Testis (tissue), 3 donors: ENCODE data around the gene PCMTD2. TPM values are rescaled to one million over a fixed set of nuclear protein-coding genes. Genes with fewer than 3 reads are reported as not detected.
A peak's percentile ranks its signal among the peaks of the same experiment; 100 is the strongest.

ENCODE experiments used
- DNase-seq: peaks from one replicate; pipeline ENCODE4 v3.0.0-alpha.2; 2019
- H3K27ac ChIP-seq, 2 donors: fragments of 200-600 bp; sonication (generic); one replicate each; pipeline ENCODE4 v1.5.1; 2019
- H3K27me3 ChIP-seq: fragments of 200-600 bp; sonication (generic); one replicate; pipeline ENCODE4 v1.5.1; 2019
- H3K36me3 ChIP-seq: fragments of 200-600 bp; sonication (generic); one replicate; pipeline ENCODE4 v1.5.1; 2017; ENCODE audit warnings: low read depth; ENCODE audit errors: missing control alignments
- H3K4me1 ChIP-seq: fragments of 200-600 bp; sonication (generic); one replicate; pipeline ENCODE4 v1.5.1; 2019
- H3K4me3 ChIP-seq, 2 donors: fragments of 200-600 bp; sonication (generic); one replicate each; pipeline ENCODE4 v1.5.1; 2017 to 2019
- H3K9me3 ChIP-seq: fragments of 200-600 bp; sonication (generic); one replicate; pipeline ENCODE4 v1.5.1; 2017
- POLR2A ChIP-seq: fragments of 450-650 bp; IDR thresholded peaks from one replicate; pipeline ENCODE4 v1.6.1; 2017; ENCODE audit warnings: antibody characterized with exemption, mild to moderate bottlenecking, moderate library complexity
- WGBS, 2 donors: methylation state at CpG; one replicate each; pipeline ENCODE4 v1.1.5; 2018; 5-methylcytosine and 5-hydroxymethylcytosine counted together
- intact Hi-C: fragments of 100-400 bp; cut with DNase I; formaldehyde crosslinking; loops from one replicate; pipeline ENCODE4 v1.15.1; 2023; ENCODE audit warnings: low total_unique reads
- polyA plus RNA-seq: library from polyadenylated mRNA; stranded (reverse); fragments of 350-450 nt; fragmentation: Illumina TruSeq; extraction: RNeasy Lipid Tissue Mini Kit (QIAGEN cat#74804); gene quantifications from one replicate; pipeline ENCODE4 v1.2.3, GENCODE V29; 2014; ENCODE audit warnings: low read depth, low replicate concordance; ENCODE audit not compliant: insufficient read depth
- total RNA-seq, 2 donors: library from RNA; depleted of rRNA; stranded (reverse); fragments of >200 nt; gene quantifications; one replicate each; pipeline ENCODE4 v1.2.3, GENCODE V29; 2016
- TF ChIP-seq, protein P1 (sequence below), 3 experiments: fragments of 450-650 bp in 2 of 3; fragments of 200-600 bp in 1 of 3; sonication (generic) in 1 of 3; IDR thresholded peaks; one replicate each; pipeline ENCODE4 v1.5.1; 2016 to 2019; ENCODE audit warnings: antibody characterized with exemption in 3 of 3, mild to moderate bottlenecking in 2 of 3, moderate library complexity in 1 of 3

The PCMTD2 gene
- total and polyA plus RNA-seq, 3 donors from 2014 or later, result 57.6 to 156 (median 96.4) TPM

DNA sequence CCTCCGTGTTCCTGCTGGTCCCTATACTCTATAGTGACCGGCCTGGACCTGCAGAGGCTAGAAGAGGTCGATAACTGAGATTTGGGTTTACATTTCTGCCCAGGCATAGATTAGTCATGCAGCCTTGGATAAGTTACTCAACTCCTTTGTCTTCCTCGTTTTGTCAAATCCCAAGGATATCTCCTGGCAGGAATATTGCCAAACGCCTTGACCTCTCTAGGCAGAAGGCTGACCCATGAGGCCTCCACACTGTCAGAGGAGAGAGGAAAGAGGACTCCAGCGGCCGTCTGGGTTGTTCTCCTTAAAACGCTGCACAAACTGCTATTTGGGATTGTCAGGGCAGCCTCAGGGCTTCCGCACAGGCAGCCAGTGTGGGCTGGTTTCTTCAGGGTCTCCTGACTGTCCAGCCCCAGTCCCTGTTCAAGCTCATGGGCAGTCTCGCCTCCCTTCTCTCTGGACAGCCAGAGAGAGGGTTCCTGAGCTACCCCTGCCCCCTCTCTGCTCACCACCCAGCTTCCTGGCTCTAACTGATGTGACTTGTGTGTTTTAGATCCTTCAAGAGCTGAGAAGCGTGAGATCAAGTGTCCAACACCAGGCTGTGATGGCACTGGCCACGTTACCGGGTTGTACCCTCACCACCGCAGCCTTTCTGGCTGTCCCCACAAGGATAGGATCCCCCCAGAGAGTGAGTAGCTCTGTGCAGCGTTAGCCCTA, 44.7 kb upstream of the PCMTD2 start:
- Histone ChIP-seq H3K36me3 (no peaks in the 10 kb centered on the region), H3K27ac (no peak overlapping the region), H3K4me1 (peaks cover 19% of the 10 kb centered on the region), H3K4me3 (no peak overlapping the region), H3K9me3 (no peaks in the 10 kb centered on the region), H3K27me3 (no peaks in the 10 kb centered on the region)
- no peak for TF ChIP-seq POLR2A
- TF ChIP-seq, protein P1, sequence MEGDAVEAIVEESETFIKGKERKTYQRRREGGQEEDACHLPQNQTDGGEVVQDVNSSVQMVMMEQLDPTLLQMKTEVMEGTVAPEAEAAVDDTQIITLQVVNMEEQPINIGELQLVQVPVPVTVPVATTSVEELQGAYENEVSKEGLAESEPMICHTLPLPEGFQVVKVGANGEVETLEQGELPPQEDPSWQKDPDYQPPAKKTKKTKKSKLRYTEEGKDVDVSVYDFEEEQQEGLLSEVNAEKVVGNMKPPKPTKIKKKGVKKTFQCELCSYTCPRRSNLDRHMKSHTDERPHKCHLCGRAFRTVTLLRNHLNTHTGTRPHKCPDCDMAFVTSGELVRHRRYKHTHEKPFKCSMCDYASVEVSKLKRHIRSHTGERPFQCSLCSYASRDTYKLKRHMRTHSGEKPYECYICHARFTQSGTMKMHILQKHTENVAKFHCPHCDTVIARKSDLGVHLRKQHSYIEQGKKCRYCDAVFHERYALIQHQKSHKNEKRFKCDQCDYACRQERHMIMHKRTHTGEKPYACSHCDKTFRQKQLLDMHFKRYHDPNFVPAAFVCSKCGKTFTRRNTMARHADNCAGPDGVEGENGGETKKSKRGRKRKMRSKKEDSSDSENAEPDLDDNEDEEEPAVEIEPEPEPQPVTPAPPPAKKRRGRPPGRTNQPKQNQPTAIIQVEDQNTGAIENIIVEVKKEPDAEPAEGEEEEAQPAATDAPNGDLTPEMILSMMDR (IDR thresholded peaks at IDR 0.05), result no peak
- no peak for DNase-seq
- intact Hi-C loops, result no loop called here
- WGBS, 2 donors, result 70 to 82% methylated on average over 15 of the region's 15 CpGs

DNA sequence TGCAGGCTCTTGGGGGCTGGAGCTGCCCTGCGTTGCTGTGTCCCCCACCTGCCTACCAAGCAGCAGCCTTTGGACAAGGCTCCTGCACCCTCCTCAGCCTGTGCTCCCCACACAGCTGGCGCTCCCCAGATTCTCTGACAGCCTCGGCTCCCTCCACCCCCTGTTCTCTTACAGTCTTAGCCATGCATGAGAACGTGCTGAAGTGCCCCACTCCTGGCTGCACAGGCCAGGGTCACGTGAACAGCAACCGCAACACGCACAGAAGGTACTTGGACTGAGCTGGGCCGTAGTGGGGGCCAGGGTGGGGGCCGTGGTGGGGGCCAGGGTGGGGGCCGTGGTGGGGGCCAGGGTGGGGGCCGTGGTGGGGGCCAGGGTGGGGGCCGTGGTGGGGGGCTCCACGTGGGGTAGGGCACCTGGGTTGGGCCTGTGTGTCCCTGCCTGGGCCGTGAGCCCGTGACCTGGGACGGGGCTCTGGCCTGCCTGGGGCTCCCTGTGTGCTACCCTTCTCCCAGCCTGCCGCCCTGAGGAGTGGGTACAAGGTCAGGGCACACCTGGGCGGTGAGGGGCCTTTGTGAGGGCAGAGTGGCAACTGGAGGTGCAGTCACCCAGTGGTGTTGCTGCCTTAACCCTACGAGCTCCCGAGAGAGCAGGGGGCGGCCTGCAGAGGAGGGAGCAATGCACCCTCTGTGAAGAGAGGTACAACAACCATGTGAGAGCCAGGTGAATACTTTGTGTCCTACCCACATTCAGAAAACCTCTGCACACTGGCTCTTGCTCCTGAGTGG, 43.5 kb upstream of the PCMTD2 start:
- no peak for DNase-seq
- TF ChIP-seq, protein P1 (IDR thresholded peaks at IDR 0.05), result no peak
- no peak for TF ChIP-seq POLR2A
- peaks cover 24% of the 10 kb centered on the region for H3K4me1 ChIP-seq

DNA sequence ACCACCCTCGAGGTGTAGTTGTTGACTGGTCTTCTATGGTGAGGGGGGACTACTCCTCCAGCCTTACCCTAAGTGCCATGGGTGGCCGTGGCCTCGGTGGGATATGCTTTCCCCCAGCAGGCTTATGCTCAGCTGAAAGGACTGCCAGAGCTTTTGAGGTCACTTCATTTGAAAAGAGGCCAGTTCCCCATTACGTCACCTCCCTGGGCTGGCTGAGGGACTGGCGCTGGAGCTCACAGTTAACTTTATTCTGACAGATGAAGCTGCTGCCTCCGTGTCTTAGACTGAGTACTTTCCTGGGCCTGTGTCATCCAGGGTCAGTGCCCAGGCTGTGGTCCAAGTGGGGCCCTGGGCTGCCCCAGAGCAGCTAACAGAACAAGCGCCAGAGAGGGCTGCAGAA, 42.8 kb upstream of the PCMTD2 start:
- no peak for TF ChIP-seq POLR2A
- TF ChIP-seq, protein P1 (IDR thresholded peaks at IDR 0.05), result no peak
- H3K4me1 ChIP-seq, result peaks cover 24% of the 10 kb centered on the region
- intact Hi-C loops, result no loop called here
- DNase-seq, result peak; percentile 80
- no peaks in the 10 kb centered on the region for H3K36me3 ChIP-seq
- no peak overlapping the region for H3K4me3 ChIP-seq
- WGBS, 2 donors, result 50 to 59% methylated on average over 2 to 7 of the region's 7 CpGs
- no peaks in the 10 kb centered on the region for H3K9me3 ChIP-seq
- H3K27ac ChIP-seq, result peak overlapping the region; percentile 65 to 69
- H3K27me3 ChIP-seq, result no peaks in the 10 kb centered on the region

More for the DNA sequence above, 43.5 kb upstream of the PCMTD2 start:
- Histone ChIP-seq H3K27me3 (no peaks in the 10 kb centered on the region), H3K36me3 (no peaks in the 10 kb centered on the region), H3K9me3 (no peaks in the 10 kb centered on the region), H3K27ac (peak overlapping the region; percentile 65 to 69), H3K4me3 (no peak overlapping the region)
- intact Hi-C loops, result no loop called here
- 71 to 90% methylated on average over 12 to 13 of the region's 21 CpGs for WGBS, 2 donors

DNA sequence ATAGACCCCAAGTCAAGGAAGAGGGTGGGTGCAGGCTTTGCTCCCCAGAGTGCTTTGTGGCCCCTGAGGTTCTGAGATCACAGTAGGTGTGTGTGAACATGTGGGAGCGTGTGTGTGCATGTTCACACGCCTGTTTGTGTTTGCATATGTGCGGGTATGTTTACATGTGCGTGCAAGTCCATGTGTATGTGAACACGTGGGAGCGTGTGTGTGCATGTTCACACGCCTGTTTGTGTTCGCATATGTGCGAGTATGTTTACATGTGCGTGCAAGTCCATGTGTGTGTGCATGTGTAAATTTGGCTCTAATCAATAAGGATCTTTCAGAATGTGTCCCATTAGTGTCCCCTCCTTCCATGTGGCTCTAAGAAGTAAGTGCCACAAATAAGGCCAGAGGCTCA, 41.4 kb upstream of the PCMTD2 start:
- TF ChIP-seq, protein P1 (IDR thresholded peaks at IDR 0.05), result no peak
- no peak for TF ChIP-seq POLR2A
- no peak overlapping the region for H3K27ac ChIP-seq
- H3K4me1 ChIP-seq, result peaks cover 27% of the 10 kb centered on the region
- no peak overlapping the region for H3K4me3 ChIP-seq
- no peaks in the 10 kb centered on the region for H3K36me3 ChIP-seq
- 94 to 96% methylated on average over 10 of the region's 10 CpGs for WGBS, 2 donors
- H3K9me3 ChIP-seq, result no peaks in the 10 kb centered on the region
- no peaks in the 10 kb centered on the region for H3K27me3 ChIP-seq
- DNase-seq, result no peak
- intact Hi-C loops, result no loop called here
